IPS-NIHi7 (cell line): ENCODE data around the gene CACNA2D1.

ENCODE experiments used
- DNase-seq: peaks from one replicate; pipeline ENCODE4 v3.0.0; 2012; ENCODE audit warnings: mixed read lengths; ENCODE audit errors: extremely low spot score

Gene CACNA2D1

GRCh38 chr7:81986723-81987470 is 456.7 kb downstream of the CACNA2D1 start:
- DNase-seq, result no peak

GRCh38 chr7:81983406-81983805 is 460.2 kb downstream of the CACNA2D1 start:
- DNase-seq, result no peak

DNA sequence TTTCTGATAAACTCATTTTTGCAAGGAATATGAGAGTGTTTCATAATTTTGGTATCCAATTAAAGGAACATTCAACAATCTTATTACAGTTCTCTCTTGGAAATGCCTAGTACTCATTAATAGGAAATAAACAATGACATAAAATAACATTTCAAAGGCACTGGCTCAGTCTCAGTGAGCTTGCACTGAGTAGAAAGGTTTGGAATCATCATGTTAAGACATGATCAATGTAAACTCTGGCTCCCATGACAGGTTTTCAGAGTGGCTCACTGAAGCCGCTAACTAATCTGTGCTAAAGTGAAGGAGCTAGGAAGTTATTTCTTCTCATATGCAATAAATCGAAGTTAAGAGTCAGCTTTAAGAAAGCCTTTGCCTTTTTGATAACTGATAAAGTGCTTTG is 470.5 kb downstream of the CACNA2D1 start:
- DNase-seq, result no peak

DNA sequence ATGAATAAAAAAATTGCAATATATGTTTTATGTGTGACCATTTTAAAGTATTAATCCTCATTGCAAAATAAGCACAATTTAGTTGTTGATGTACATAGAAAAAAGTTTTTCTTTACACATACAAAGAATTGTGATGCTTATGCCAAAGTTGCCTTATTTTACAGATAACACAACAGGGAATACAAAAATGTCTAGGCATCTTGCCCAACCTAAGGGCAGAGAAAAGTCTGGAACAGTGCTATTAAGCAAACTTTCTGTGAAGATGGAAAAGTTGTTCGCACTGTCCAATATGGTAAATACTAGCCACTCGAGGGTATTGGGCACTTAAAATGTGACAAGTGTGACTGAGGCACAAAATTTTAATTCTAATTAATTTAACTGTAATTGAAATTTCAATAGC is 483.6 kb downstream of the CACNA2D1 start:
- DNase-seq, result no peak

DNA sequence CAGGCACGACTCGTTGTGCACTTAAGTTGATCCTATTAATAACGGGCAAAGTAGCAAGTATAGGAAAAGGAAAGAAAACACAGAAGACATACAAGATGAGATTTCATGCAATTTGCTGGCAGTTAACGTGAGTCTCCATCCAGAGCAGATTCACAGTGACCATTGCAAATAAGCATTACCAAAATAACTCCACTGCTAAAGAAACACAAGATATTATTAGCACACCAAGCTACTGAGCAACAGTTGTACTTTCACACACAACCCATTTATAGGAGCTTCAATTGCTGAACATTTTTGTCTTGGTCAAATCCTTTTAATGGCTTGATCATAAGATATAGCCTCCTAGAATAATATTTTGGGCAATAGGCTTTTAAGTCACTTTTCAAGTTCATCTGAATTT is 486.1 kb downstream of the CACNA2D1 start:
- no peak for DNase-seq

GRCh38 chr7:81956520-81956919 is 487.1 kb downstream of the CACNA2D1 start:
- peak; percentile 67 for DNase-seq

GRCh38 chr7:81949306-81949705 is 494.3 kb downstream of the CACNA2D1 start:
- no peak for DNase-seq

GRCh38 chr7:81944058-81944457 is 499.5 kb downstream of the CACNA2D1 start:
- DNase-seq, result no peak

- DNase-seq, result no peak
These were observed 506.5 kb downstream of the CACNA2D1 start for GRCh38 chr7:81937091-81937490.

GRCh38 chr7:81934596-81935301 is 508.8 kb downstream of the CACNA2D1 start:
- no peak for DNase-seq

DNA sequence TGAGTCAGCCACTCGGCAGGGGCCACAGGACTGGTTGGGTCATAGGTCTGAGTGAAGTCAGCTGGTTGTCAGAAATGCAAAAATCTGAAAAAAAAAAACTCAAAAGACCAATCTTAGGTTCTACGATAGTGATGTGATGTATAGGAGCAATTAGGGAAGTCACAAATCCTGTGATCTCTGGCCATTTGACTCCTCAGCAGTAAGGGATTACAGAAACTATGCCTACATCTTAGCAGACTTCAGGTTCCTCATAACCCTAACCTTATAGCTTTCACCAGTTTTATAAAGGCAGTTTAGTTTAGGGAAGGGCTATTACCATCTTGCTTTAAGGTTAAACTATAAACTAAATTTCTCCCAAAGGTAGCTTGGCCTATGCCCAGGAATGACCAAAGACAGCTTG is 510.6 kb downstream of the CACNA2D1 start:
- DNase-seq, result no peak

GRCh38 chr7:81929386-81929785 is 514.2 kb downstream of the CACNA2D1 start:
- DNase-seq, result no peak

DNA sequence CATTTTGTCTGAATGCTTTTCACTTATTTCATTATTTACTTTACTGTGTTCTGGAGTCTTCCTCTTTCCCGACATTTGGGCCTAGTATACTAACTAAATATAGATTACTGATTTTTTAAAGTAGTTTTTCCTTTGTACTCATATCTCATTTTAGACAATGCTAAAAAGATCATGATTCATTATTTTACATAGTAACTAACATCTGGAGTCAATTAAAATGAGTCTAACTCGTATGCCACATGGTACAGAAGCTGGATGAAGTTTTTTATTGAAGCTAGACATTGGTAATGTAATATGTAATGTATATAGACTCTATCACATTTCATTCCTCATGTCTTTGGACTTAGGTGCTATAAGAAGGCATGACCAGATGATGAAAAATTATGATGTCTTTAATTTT is 517.4 kb downstream of the CACNA2D1 start:
- DNase-seq, result no peak

GRCh38 chr7:81925530-81925929 is 518.0 kb downstream of the CACNA2D1 start:
- no peak for DNase-seq

GRCh38 chr7:81924494-81924893 is 519.1 kb downstream of the CACNA2D1 start:
- no peak for DNase-seq

DNA sequence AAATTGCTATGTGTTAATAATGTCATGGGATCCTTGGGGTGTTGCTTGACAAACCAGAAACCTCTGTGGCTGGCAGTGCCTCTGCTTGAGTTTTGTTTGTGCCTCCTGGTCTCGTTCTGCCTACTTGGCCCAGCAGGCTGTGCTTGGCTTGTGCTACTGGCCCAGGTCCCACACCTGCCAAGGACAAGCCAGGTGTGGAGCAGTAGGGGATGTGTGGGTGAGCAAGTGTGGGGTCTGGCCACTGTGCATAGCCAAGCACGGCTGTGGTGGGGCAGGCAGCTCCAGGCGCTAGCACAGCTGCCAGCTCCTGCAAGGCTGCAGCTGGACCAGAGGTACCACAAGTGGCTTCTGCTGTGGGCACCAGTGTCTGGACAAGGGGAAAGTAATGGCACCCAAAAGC is 524.1 kb downstream of the CACNA2D1 start:
- no peak for DNase-seq

- DNase-seq, result no peak
These were observed 535.4 kb downstream of the CACNA2D1 start for GRCh38 chr7:81908220-81908619.

GRCh38 chr7:81903115-81903514 is 540.5 kb downstream of the CACNA2D1 start:
- no peak for DNase-seq

GRCh38 chr7:81902536-81902935 is 541.0 kb downstream of the CACNA2D1 start:
- no peak for DNase-seq
